SK-N-MC (cell line): ENCODE data around the gene CAMTA1.

Experiments
- EZH2 ChIP-seq: fragments of 200-600 bp; sonication (generic); IDR thresholded peaks from one replicate; pipeline ENCODE4 v1.6.1; 2017; ENCODE audit warnings: antibody characterized with exemption
- FOXP2 ChIP-seq: optimal IDR thresholded peaks from 2 replicates; pipeline ENCODE3; 2011; ENCODE audit warnings: mild to moderate bottlenecking, moderate library complexity; ENCODE audit not compliant: insufficient read depth; ENCODE audit errors: extremely low read length, control extremely low read depth
- POLR2AphosphoS5 ChIP-seq: IDR thresholded peaks from 2 replicates; pipeline ENCODE4 v1.6.1; 2012; ENCODE audit warnings: mild to moderate bottlenecking, low read depth, low read length, borderline replicate concordance

GRCh38 chr1:6770751-6771440, 14.4 kb upstream of the CAMTA1 start:
- TF ChIP-seq EZH2: no peak
- no peak for TF ChIP-seq POLR2AphosphoS5
- no peak for TF ChIP-seq FOXP2
